ENCODE data around the gene PRAME. TPM values are rescaled to one million over a fixed set of nuclear protein-coding genes. Genes with fewer than 3 reads are reported as not detected.
A peak's percentile ranks its signal among the peaks of the same experiment; 100 is the strongest.

Gene PRAME
- total and polyA plus RNA-seq, 2 of the 13 experiments (the other 11 are each of a cell fraction or from before 2014, with no cell fraction given), result 0.11 to 0.83 TPM

- TF ChIP-seq, protein P1, sequence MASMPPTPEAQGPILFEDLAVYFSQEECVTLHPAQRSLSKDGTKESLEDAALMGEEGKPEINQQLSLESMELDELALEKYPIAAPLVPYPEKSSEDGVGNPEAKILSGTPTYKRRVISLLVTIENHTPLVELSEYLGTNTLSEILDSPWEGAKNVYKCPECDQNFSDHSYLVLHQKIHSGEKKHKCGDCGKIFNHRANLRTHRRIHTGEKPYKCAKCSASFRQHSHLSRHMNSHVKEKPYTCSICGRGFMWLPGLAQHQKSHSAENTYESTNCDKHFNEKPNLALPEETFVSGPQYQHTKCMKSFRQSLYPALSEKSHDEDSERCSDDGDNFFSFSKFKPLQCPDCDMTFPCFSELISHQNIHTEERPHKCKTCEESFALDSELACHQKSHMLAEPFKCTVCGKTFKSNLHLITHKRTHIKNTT (CRISPR knock-in tag; IDR thresholded peaks at IDR 0.05), result no peak
- TF ChIP-seq ISX (CRISPR knock-in tag; conservative IDR thresholded peaks at IDR 0.05) (no peak), ZNF782 (CRISPR knock-in tag; IDR thresholded peaks at IDR 0.05; ENCODE audit: borderline replicate concordance) (no peak), POLR2G (IDR thresholded peaks at IDR 0.05; ENCODE audit: low read depth, low read length) (peak; percentile 81), GATAD1 (CRISPR knock-in tag; IDR thresholded peaks at IDR 0.05) (peak; percentile 79), IRF9 (CRISPR knock-in tag; IDR thresholded peaks at IDR 0.05; ENCODE audit: borderline replicate concordance) (no peak; the same call in 1 of the 2 replicates), JUND (CRISPR knock-in tag; IDR thresholded peaks at IDR 0.05) (no peak), SALL1 (CRISPR knock-in tag; IDR thresholded peaks at IDR 0.05) (peak; percentile 81), ZSCAN9 (CRISPR knock-in tag; IDR thresholded peaks at IDR 0.05; ENCODE audit: borderline replicate concordance) (no peak), ZNF646 (CRISPR knock-in tag; IDR thresholded peaks at IDR 0.05) (no peak), SAP130 (CRISPR knock-in tag; IDR thresholded peaks at IDR 0.05; ENCODE audit: low read depth) (peak; percentile 93)
- TF ChIP-seq, protein P2, sequence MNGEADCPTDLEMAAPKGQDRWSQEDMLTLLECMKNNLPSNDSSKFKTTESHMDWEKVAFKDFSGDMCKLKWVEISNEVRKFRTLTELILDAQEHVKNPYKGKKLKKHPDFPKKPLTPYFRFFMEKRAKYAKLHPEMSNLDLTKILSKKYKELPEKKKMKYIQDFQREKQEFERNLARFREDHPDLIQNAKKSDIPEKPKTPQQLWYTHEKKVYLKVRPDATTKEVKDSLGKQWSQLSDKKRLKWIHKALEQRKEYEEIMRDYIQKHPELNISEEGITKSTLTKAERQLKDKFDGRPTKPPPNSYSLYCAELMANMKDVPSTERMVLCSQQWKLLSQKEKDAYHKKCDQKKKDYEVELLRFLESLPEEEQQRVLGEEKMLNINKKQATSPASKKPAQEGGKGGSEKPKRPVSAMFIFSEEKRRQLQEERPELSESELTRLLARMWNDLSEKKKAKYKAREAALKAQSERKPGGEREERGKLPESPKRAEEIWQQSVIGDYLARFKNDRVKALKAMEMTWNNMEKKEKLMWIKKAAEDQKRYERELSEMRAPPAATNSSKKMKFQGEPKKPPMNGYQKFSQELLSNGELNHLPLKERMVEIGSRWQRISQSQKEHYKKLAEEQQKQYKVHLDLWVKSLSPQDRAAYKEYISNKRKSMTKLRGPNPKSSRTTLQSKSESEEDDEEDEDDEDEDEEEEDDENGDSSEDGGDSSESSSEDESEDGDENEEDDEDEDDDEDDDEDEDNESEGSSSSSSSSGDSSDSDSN (CRISPR knock-in tag; IDR thresholded peaks at IDR 0.05), result peak; percentile 69; the same call in 1 of the 2 replicates
- TF ChIP-seq, protein P3, sequence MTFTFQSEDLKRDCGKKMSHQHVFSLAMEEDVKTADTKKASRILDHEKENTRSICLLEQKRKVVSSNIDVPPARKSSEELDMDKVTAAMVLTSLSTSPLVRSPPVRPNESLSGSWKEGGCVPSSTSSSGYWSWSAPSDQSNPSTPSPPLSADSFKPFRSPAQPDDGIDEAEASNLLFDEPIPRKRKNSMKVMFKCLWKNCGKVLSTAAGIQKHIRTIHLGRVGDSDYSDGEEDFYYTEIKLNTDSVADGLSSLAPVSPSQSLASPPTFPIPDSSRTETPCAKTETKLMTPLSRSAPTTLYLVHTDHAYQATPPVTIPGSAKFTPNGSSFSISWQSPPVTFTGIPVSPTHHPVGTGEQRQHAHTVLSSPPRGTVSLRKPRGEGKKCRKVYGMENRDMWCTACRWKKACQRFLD (CRISPR knock-in tag; IDR thresholded peaks at IDR 0.05; ENCODE audit: borderline replicate concordance), result peak; percentile 10; the same call in 1 of the 2 replicates
- TF ChIP-seq, protein P4, sequence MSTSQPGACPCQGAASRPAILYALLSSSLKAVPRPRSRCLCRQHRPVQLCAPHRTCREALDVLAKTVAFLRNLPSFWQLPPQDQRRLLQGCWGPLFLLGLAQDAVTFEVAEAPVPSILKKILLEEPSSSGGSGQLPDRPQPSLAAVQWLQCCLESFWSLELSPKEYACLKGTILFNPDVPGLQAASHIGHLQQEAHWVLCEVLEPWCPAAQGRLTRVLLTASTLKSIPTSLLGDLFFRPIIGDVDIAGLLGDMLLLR (CRISPR knock-in tag; IDR thresholded peaks at IDR 0.05), result peak; percentile 58; the same call in 1 of the 2 replicates
These were observed 50.5 kb downstream of the PRAME start, which contains the start of gene ZNF280B (continued) for GRCh38 chr22:22508274-22509176.

Data from HepG2 (cell line).